Stimulated activated CD8-positive, alpha-beta memory T cell treated with anti-CD3 and anti-CD28 coated beads, Interleukin-15, amount 100 ng/mL, for 48 hours (primary cell): ENCODE measurements around the gene OIT3.

Experiments used
- DNase-seq, 2 donors: peaks; one replicate each; pipeline ENCODE4 v3.0.0-alpha.2; 2020; ENCODE audit warnings: low read depth in 2 of 2

The OIT3 gene

DNA sequence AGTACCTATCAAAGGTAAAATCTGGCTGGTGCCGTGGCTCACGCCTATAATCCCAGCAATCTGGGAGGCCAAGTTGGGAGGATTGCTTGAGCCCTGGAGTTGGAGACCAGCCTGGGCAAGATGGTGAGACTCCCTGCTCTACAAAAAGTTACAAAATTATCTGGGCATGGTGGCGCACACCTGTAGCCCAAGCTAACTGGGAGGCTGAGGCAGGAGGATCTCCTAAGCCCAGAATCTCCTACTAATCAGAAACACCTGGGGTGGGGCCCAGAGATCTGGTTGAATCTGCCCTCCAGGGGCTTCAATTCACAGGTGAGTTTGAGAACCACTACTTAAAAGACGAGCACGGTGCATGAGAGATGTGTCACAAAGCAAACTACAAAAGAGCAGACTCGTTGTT is 58.6 kb downstream of the OIT3 start:
- DNase-seq = no peak

DNA sequence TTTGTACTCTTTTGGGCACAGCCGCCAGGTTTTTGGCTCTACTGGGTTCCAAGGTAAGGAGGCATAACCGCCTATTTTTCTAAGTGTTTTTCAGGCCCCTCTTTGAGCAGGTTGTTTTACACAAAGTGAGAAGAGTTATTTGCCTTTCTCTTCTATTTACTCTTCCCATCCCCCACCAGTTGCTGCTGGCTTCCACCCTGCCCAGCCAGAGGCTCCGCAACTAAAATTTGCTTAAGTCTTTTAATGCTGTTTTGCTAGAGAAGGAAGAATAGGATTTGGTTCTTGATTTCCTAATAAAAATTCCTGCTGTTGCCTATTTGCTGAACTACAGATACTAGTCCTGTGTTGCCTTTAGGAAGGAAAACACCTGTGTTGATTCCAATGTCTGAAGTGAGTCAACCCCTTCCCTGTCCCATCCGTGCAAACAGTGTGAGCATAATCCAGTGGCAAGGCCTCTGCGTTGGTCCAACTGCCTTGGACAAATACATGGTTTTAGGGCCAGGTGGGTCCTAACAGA is 59.2 kb downstream of the OIT3 start:
- DNase-seq = no peak

DNA sequence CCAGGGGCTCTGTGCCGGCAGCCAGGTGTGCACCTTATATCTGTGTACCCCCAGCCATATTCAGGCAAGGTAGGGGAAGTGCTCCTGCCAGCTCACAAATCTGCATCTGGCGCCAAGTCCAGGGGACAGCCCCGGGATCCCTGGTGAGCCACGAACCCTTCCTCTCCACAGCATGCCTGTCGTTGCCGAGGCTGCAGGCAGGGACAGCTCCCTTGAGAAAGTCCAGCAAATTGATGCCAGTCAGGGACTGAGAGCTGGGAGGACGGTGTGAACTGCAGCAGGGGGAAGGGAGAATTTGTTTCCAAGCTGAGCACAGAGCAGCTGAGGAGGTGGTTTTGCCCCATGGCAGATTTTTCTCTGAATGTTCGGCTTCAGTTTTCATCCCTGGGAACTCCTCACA is 60.1 kb downstream of the OIT3 start:
- DNase-seq = no peak

DNA sequence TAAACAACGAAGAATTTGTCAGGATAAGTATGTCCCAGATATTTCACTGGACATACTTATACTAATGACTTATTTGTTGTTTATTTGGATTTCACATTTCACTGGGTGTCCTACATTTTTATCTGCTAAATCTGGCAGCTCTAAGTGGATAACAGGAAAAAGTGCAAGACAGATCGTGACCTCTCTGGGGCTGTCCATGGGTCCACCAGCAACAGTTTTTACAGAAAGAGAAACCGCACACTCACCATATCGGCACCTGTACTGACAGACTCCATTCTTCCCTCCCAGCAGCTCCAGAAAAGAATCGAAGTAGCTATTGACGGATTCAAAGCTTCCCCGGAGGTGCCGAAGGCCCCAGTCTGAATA is 60.7 kb downstream of the OIT3 start:
- DNase-seq = no peak

GRCh38 chr10:72954596-72955554 is 61.3 kb downstream of the OIT3 start, which contains the start of gene PLA2G12B:
Gene PLA2G12B, minus strand, starts transcription at chr10:72954806. Its CDS starts 121 bp downstream, at chr10:72954685.
- no peak for DNase-seq

DNA sequence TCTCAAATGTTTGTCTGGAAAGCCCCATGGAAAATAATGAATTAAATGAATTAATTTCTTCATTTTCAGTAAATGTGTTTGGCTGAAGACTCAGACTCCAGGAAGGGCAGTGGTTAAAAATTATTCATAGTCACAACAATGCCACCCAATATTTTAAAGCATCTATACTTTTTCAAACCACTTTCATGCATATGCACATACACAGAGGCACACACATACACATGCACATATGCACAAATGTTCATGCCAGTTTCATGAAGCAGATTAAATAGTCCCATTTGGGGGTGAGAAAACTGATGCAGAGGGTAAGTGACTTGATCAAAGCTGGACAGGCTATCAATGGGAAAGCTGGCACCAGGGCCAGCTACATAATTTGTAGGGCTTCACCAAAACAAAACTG is 62.5 kb downstream of the OIT3 start:
- DNase-seq = no peak

DNA sequence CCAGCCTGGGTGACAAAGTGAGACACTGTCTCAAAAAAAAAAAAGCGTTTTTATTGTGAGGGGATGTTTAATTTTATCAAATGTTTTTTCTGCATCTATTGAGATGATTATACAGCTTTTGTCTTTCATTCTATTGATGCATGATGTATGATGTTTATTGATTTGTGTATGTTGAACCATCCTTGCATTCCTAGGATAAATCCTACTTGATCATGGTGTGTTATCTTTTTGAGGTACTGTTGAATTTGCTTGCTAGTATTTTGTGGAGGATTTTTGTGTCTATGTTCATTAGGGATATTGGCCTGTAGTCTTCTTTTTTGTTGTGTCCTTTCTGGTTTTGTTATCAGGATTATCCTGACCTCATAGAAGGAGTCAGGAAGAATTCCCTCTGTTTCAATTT is 83.3 kb downstream of the OIT3 start:
- no peak for DNase-seq

- no peak for DNase-seq
Measured at GRCh38 chr10:72979709-72980108, 86.2 kb downstream of the OIT3 start.

- DNase-seq = no peak
Measured at GRCh38 chr10:72980348-72980747, 86.8 kb downstream of the OIT3 start.

DNA sequence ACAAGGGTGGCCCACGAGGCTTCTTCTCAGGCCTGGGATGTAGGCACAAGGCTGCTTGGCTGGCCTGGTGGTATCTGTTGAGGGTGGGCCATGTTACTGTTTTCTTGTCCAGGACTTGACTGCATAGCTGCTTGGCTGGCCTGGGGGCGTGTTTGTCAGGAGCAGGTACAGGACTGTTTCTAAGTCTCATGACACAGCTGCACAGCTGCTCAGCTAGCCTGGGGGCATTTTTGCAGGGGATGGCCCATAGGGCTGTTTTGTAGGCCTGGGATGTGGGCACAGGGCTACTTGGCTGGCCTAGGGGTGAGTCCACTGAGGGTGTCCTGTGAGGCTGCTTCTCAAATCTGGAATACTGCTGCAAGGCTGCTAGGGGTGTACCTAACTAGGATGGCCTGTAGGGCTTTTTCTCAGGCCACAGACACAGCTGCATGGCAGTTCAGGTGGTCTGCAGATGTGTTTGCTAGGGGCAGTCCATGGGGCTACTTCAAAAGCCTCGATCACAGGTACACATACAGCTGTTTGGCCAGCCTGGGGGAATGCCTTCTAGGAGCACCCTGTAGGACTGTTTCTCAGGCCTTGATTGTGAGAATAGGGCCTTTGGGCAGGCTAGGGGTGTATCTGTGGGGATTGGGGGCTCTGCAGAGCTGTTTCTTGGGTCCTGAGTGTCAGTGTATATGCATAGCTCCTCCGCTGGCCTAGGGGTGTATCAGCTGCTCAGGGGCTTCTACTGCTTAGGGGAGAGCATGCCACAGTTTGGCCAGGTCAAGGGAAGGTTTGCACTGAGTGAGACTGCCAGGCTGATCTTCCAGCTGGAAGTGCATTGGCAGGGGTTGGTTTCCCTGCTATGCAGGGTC is 87.7 kb downstream of the OIT3 start:
- no peak for DNase-seq

GRCh38 chr10:72981882-72982529 is 88.5 kb downstream of the OIT3 start:
- no peak for DNase-seq
